ENCODE results near the gene STK16. TPM values are rescaled to one million over a fixed set of nuclear protein-coding genes. Genes with fewer than 3 reads are reported as not detected.

Gene STK16
- total RNA-seq, 1 donor from 2014 or later, result 31.2 TPM

- no peaks in the 10 kb centered on the region for H3K27me3 Mint-ChIP-seq (ENCODE audit: low read depth)
- no peaks in the 10 kb centered on the region for H3K9me3 Mint-ChIP-seq
- TF ChIP-seq CTCF (conservative IDR thresholded peaks at IDR 0.05), result no peak
- peak; percentile 96 for DNase-seq (ENCODE audit: low read depth, low spot score)
- H3K36me3 Mint-ChIP-seq (ENCODE audit: low read depth), result no peaks in the 10 kb centered on the region
- H3K4me3 Mint-ChIP-seq, result peak within 1 kb of the TSS; percentile 100
- H3K27ac Mint-ChIP-seq (ENCODE audit: unreplicated experiment), result peak within 1 kb of the TSS; percentile 93
- H3K4me1 Mint-ChIP-seq, result peaks cover 22% of the 10 kb centered on the region
These were observed 15.8 kb upstream of the STK16 start, which contains the start of the genes ANKZF1 and ATG9A for GRCh38 chr2:219229305-219230058. ANKZF1 (plus strand) TSS chr2:219229806; CDS start chr2:219230258, 452 bp downstream. ATG9A (minus strand) TSS chr2:219229636; CDS start chr2:219228024, 1,612 bp downstream.

GRCh38 chr2:219230059-219230540 lies 15.2 kb upstream of the STK16 start:
- TF ChIP-seq CTCF (conservative IDR thresholded peaks at IDR 0.05), result no peak
- no peak for DNase-seq (ENCODE audit: low read depth, low spot score)
- peak overlapping the region; percentile 100 for H3K4me3 Mint-ChIP-seq
- H3K4me1 Mint-ChIP-seq, result peaks cover 22% of the 10 kb centered on the region
- H3K9me3 Mint-ChIP-seq, result no peaks in the 10 kb centered on the region
- H3K27me3 Mint-ChIP-seq (ENCODE audit: low read depth), result no peaks in the 10 kb centered on the region
- peak overlapping the region; percentile 93 for H3K27ac Mint-ChIP-seq (ENCODE audit: unreplicated experiment)
- H3K36me3 Mint-ChIP-seq (ENCODE audit: low read depth), result no peaks in the 10 kb centered on the region

- Mint-ChIP-seq H3K9me3 (no peaks in the 10 kb centered on the region), H3K4me1 (peaks cover 13% of the 10 kb centered on the region), H3K36me3 (ENCODE audit: low read depth) (no peaks in the 10 kb centered on the region), H3K4me3 (no peak overlapping the region), H3K27ac (ENCODE audit: unreplicated experiment) (no peak overlapping the region), H3K27me3 (ENCODE audit: low read depth) (no peaks in the 10 kb centered on the region)
- no peak for DNase-seq (ENCODE audit: low read depth, low spot score)
- TF ChIP-seq CTCF (conservative IDR thresholded peaks at IDR 0.05), result no peak
These were observed 10.9 kb upstream of the STK16 start for GRCh38 chr2:219234331-219234730.

GRCh38 chr2:219243291-219243761 lies 2.0 kb upstream of the STK16 start:
- H3K27ac Mint-ChIP-seq (ENCODE audit: unreplicated experiment), result no peak overlapping the region
- H3K4me3 Mint-ChIP-seq, result peak overlapping the region; percentile 84
- H3K9me3 Mint-ChIP-seq, result no peaks in the 10 kb centered on the region
- peaks cover 10% of the 10 kb centered on the region for H3K4me1 Mint-ChIP-seq
- TF ChIP-seq CTCF (conservative IDR thresholded peaks at IDR 0.05), result no peak
- H3K27me3 Mint-ChIP-seq (ENCODE audit: low read depth), result no peaks in the 10 kb centered on the region
- DNase-seq (ENCODE audit: low read depth, low spot score), result no peak
- H3K36me3 Mint-ChIP-seq (ENCODE audit: low read depth), result no peaks in the 10 kb centered on the region

GRCh38 chr2:219244789-219245147 lies 511 bp upstream of the STK16 start:
- no peak for DNase-seq (ENCODE audit: low read depth, low spot score)
- peaks cover 10% of the 10 kb centered on the region for H3K4me1 Mint-ChIP-seq
- H3K27ac Mint-ChIP-seq (ENCODE audit: unreplicated experiment), result peak overlapping the region; percentile 96
- no peaks in the 10 kb centered on the region for H3K36me3 Mint-ChIP-seq (ENCODE audit: low read depth)
- peak overlapping the region; percentile 94 for H3K4me3 Mint-ChIP-seq
- TF ChIP-seq CTCF (conservative IDR thresholded peaks at IDR 0.05), result no peak
- no peaks in the 10 kb centered on the region for H3K9me3 Mint-ChIP-seq
- H3K27me3 Mint-ChIP-seq (ENCODE audit: low read depth), result peaks cover 6% of the 10 kb centered on the region

All from neural crest cell (in vitro differentiated cells).